ENCODE data around the gene SSBP3. TPM values are rescaled to one million over a fixed set of nuclear protein-coding genes. Genes with fewer than 3 reads are reported as not detected.

Gene SSBP3
- total RNA-seq, 1 donor from 2014 or later: 44.0 TPM

- peaks cover 6% of the 10 kb centered on the region for H3K36me3 ChIP-seq
- ATAC-seq: no peak
- H3K4me3 ChIP-seq: no peak overlapping the region
- no peak overlapping the region for H3K27ac ChIP-seq
- TF ChIP-seq CTCF (IDR thresholded peaks at IDR 0.05): no peak
- H3K27me3 ChIP-seq (ENCODE audit: low read depth): no peaks in the 10 kb centered on the region
- no peak for DNase-seq
- H3K9me3 ChIP-seq: no peaks in the 10 kb centered on the region
- H3K4me1 ChIP-seq: peaks cover 39% of the 10 kb centered on the region
- intact Hi-C loops (cut with DNase I): no loop called here
Measured at GRCh38 chr1:54362881-54363340, 43.3 kb downstream of the SSBP3 start.

- peaks cover 9% of the 10 kb centered on the region for H3K36me3 ChIP-seq
- no peak overlapping the region for H3K27ac ChIP-seq
Measured at GRCh38 chr1:54361342-54361741, 44.9 kb downstream of the SSBP3 start.

GRCh38 chr1:54360165-54361005 lies 45.8 kb downstream of the SSBP3 start:
- Histone ChIP-seq H3K27ac (no peak overlapping the region), H3K4me3 (no peak overlapping the region), H3K4me1 (peaks cover 59% of the 10 kb centered on the region), H3K27me3 (ENCODE audit: low read depth) (no peaks in the 10 kb centered on the region), H3K9me3 (no peaks in the 10 kb centered on the region), H3K36me3 (peaks cover 9% of the 10 kb centered on the region)
- TF ChIP-seq CTCF (IDR thresholded peaks at IDR 0.05): no peak
- no peak for DNase-seq
- intact Hi-C loops (cut with DNase I): no loop called here
- no peak for ATAC-seq

More at GRCh38 chr1:54361342-54361741, 44.9 kb downstream of the SSBP3 start:
- intact Hi-C loops (cut with DNase I): no loop called here
- ATAC-seq (no peak), DNase-seq (no peak)
- Histone ChIP-seq H3K27me3 (ENCODE audit: low read depth) (no peaks in the 10 kb centered on the region), H3K9me3 (no peaks in the 10 kb centered on the region), H3K4me1 (peaks cover 55% of the 10 kb centered on the region), H3K4me3 (no peak overlapping the region)
- TF ChIP-seq CTCF (IDR thresholded peaks at IDR 0.05): no peak

GRCh38 chr1:54359393-54360162 lies 46.6 kb downstream of the SSBP3 start:
- no peak for TF ChIP-seq CTCF (IDR thresholded peaks at IDR 0.05)
- intact Hi-C loops (cut with DNase I): no loop called here
- no peak overlapping the region for H3K4me3 ChIP-seq
- H3K9me3 ChIP-seq: no peaks in the 10 kb centered on the region
- H3K36me3 ChIP-seq: peaks cover 9% of the 10 kb centered on the region
- DNase-seq (no peak), ATAC-seq (no peak)
- H3K4me1 ChIP-seq: peaks cover 57% of the 10 kb centered on the region
- no peaks in the 10 kb centered on the region for H3K27me3 ChIP-seq (ENCODE audit: low read depth)
- H3K27ac ChIP-seq: no peak overlapping the region

- no peak for DNase-seq
- intact Hi-C loops (cut with DNase I): no loop called here
- no peak for TF ChIP-seq CTCF (IDR thresholded peaks at IDR 0.05)
- peak in 1 of 2 donors; percentile 21 for ATAC-seq
- no peak overlapping the region for H3K4me3 ChIP-seq
- H3K27ac ChIP-seq: no peak overlapping the region
- no peaks in the 10 kb centered on the region for H3K9me3 ChIP-seq
- peaks cover 9% of the 10 kb centered on the region for H3K36me3 ChIP-seq
- H3K27me3 ChIP-seq (ENCODE audit: low read depth): no peaks in the 10 kb centered on the region
- peaks cover 56% of the 10 kb centered on the region for H3K4me1 ChIP-seq
Measured at GRCh38 chr1:54358503-54359168, 47.6 kb downstream of the SSBP3 start.

All from lower lobe of right lung (tissue), 2 donors.